SIG-M5 treated with dmso at 0.1 percent for 504 hours (cell line): ENCODE measurements around the gene ZNF823.
"Not testable (repeated sequence)": the region's sequence is repeated elsewhere in the genome, so short reads cannot be mapped to it uniquely, and the experiment has no call there.

ENCODE experiments used
- DNase-seq: peaks from one replicate; lab custom pipeline; 2025; ENCODE audit not compliant: unreplicated experiment; lab: John Stamatoyannopoulos, UW

ZNF823 gene

DNA sequence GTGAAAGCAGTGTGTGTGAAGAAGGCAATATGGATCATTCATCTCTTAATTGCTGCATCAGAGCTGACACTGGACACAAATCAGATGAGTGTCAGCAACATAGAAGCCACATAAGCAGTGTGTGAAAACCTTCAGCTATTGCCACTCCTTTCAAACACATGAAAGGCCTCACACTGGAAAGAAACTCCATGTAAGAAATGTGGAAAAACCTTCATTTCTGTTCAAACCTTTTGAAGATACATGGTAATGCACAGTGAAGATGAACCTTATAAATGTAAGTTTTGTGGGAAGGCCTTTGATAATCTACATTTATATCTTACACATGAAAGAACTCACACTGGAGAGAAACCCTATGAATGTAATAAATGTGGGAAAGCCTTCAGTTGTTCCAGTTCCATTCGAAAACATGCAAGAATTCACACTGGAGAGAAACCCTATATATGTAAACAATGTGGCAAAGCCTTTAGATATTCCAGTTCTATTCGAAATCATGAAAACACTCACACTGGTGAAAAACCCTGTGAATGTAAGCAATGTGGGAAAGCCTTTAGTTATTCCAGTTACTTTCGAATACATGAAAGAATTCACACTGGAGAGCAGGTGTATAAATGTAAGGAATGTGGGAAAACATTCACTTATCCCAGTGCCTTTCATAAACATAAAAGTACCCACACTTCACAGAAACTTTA, 53.6 kb downstream of the ZNF823 start:
- DNase-seq = no peak

DNA sequence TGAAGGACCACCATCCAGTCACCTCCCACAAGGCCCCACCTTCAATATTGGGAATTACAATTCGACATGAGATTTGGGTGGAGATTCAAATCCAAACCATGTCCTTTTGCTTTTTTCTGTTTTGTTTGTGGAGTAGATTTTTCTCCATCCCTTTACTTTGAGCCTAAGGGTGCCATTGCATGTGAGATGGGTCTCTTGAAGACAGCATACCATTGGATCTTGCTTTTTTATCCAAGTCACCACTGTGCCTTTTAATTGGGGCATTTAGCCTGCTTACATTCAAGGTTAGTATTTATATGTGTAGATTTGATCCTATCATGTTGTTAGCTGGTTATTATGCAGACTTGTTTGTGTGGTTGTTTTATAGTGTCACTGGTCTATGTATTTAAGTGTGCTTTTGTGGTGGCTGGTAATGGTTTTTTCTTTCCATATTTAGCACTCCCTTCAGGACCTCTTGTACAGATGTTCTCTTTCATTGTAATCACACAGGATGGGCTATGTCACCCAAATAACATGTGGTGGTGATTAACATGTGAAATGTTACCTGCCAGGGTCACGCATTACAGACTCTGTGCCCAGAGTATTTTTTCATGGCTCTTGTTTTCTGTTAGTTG, 58.0 kb downstream of the ZNF823 start:
- no peak for DNase-seq

DNA sequence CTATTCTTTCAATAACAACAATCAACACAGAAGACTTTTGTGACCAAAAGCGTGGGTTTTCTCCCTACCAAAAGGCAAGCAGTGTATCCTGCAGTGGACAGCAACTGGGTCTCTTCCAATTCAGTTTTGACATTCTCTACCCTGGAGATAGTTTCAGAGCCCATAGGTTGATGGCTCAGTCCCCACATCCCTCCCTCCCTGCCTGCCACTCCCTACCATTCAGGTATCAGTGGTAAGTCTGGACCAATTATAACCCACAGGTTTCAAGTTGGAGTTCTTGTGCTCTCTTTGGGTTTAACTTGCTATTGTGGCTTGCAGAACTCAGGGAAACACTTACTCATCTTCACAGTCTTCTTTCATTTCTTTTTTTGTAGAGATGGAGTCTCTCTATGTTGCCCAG, 60.2 kb downstream of the ZNF823 start:
- DNase-seq = no peak

DNA sequence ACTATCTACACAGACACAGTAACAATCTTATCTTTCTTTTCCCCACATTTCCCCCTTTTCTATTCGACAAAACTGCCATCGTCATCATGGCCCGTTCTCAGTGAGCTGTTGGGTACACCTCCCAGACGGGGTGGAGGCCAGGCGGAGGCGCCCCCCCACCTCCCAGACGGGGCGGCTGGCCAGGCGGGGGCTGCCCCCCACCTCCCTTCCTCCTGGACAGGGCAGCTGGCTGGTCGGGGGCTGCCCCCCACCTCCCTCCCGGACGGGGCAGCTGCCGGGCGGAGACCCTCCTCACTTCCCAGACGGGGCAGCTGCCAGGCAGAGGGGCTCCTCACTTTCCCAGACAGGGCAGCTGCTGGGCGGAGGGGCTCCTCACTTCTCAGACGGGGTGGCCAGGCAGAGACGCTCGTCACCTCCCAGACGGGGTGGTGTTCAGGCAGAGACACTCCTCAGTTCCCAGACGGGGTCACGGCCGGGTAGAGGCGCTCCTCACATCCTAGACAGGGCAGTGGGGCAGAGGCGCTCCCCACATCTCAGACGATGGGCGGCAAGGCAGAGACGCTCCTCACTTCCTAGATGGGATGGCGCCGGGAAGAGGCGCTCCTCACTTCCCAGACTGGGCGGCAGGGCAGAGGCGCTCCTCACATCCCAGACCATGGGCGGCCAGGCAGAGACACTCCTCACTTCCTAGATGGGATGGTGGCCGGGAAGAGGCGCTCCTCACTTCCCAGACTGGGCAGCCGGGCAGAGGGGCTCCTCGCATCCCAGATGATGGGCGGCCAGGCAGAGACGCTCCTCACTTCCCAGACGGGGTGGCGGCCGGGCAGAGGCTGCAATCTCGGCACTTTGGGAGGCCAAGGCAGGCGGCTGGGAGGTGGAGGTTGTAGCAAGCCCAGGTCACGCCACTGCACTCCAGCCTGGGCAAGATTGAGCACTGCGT, 61.8 kb downstream of the ZNF823 start:
- not testable (repeated sequence) for DNase-seq

DNA sequence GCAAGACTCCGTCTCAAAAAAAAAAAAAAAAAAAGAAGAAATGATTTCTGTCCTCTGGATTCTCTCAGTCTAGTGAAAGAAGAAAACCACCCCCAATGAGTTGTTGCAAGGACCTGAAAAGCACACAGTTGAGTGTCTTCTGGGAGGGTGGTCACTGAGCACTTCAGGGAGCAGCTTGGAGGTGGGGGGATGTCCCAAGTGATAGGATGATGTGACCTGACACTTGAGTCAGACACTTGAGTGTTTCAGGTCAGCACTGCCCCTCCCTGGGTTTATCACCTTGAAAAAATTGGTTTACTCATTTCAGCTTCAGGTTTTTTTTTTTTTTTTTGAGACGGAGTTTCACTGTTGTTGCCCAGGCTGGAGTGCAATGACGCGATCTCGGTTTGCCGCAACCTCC, 63.2 kb downstream of the ZNF823 start:
- DNase-seq = no peak

DNA sequence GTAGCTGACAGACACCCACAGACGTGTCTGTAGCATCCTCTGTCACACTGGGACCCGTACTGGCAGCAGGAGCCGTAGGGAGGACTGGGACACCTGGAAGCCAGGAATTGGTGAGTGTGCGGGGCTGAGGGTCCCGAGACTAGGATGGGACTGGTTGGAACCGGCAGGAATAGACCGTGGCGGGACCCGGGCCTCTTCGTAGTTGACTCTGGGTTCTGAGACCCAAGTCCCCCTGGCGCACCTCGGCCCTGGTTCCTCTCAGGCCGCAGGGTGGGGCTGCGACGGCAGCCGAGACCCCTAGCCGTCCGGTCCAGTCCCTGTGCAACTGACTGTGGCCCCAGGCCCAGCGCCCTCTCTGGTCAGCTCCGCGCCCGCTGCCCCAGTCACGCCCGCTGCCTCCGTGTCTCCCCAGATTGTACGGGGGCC, 64.7 kb downstream of the ZNF823 start:
- no peak for DNase-seq

DNA sequence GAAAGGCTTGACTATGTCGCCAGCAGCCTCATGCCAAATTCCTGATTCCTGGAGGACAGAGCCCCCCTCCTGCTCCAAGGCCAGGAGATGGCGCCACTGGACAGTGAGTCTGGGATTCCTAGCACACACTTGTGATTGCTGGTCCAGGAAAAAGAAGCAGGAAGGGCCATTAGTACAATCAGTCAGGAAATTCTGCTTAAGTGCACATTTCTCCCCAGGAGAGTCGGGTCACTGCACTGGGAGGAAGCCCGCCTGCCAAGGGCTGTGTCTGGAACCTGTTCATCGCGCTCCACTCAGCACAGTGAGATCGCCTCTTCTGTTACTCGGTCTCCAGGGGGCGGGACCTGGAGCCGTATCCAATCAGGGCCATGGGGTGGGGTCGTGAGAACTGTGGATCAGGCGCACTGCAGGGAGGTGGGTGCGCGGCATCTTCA, 65.1 kb downstream of the ZNF823 start:
- no peak for DNase-seq
